HepG2 (cell line): ENCODE measurements around the gene BBC3. TPM values are rescaled to one million over a fixed set of nuclear protein-coding genes. Genes with fewer than 3 reads are reported as not detected.

Experiments used
- E2F1 ChIP-seq: sonication (generic); formaldehyde crosslinking; IDR thresholded peaks from 2 replicates; pipeline ENCODE4 v1.5.0; 2020; ENCODE audit warnings: missing genetic modification reagents
- ETV6 ChIP-seq: sonication (generic); formaldehyde crosslinking; conservative IDR thresholded peaks from 2 replicates; pipeline ENCODE4 v1.4.0; 2020; ENCODE audit warnings: missing genetic modification reagents
- MATR3 ChIP-seq: sonication (generic); formaldehyde crosslinking; IDR thresholded peaks from 2 replicates; pipeline ENCODE4 v1.4.0; 2020; ENCODE audit warnings: missing genetic modification reagents
- MEIS2 ChIP-seq: sonication (generic); formaldehyde crosslinking; IDR thresholded peaks from 2 replicates; pipeline ENCODE4 v1.9.0; 2021; ENCODE audit warnings: mild to moderate bottlenecking, missing genetic modification reagents
- MLXIP ChIP-seq: sonication (generic); formaldehyde crosslinking; IDR thresholded peaks from 2 replicates; pipeline ENCODE4 v1.9.0; 2021; ENCODE audit warnings: missing genetic modification reagents, borderline replicate concordance
- MXD1 ChIP-seq: sonication (generic); formaldehyde crosslinking; IDR thresholded peaks from 2 replicates; pipeline ENCODE4 v1.4.0; 2020; ENCODE audit warnings: mild to moderate bottlenecking, missing genetic modification reagents
- PHF21A ChIP-seq: sonication (generic); formaldehyde crosslinking; IDR thresholded peaks from 2 replicates; pipeline ENCODE4 v1.5.0; 2020; ENCODE audit warnings: mild to moderate bottlenecking, missing genetic modification reagents
- PITX1 ChIP-seq: sonication (generic); formaldehyde crosslinking; IDR thresholded peaks from 2 replicates; pipeline ENCODE4 v1.5.1; 2020; ENCODE audit warnings: mild to moderate bottlenecking, missing genetic modification reagents
- PLRG1 ChIP-seq: fragments of 450-650 bp; conservative IDR thresholded peaks from 2 replicates; pipeline ENCODE4 v1.6.1; 2016
- POLR2A ChIP-seq, 2 experiments: IDR thresholded peaks; 2 replicates each; pipeline ENCODE4 v1.6.1; 2011; ENCODE audit warnings: low read depth in 2 of 2, low read length in 2 of 2, mild to moderate bottlenecking in 1 of 2, moderate library complexity in 1 of 2; ENCODE audit not compliant: insufficient read depth in 1 of 2
- POLR2AphosphoS2 ChIP-seq: IDR thresholded peaks from 2 replicates; pipeline ENCODE4 v1.6.1; 2011; ENCODE audit warnings: low read depth, low read length, improper control_type of control experiment
- POLR2AphosphoS5 ChIP-seq: IDR thresholded peaks from 2 replicates; pipeline ENCODE4 v1.6.1; 2012; ENCODE audit warnings: low read depth, low read length
- TAF1 ChIP-seq: sonication (generic); formaldehyde crosslinking; IDR thresholded peaks from 2 replicates; pipeline ENCODE4 v1.4.0; 2020; ENCODE audit warnings: missing genetic modification reagents
- ZC3H4 ChIP-seq: sonication (generic); formaldehyde crosslinking; IDR thresholded peaks from 2 replicates; pipeline ENCODE4 v1.4.0; 2020; ENCODE audit warnings: missing genetic modification reagents, borderline replicate concordance
- ZKSCAN8 ChIP-seq: IDR thresholded peaks from 2 replicates; pipeline ENCODE4 v1.6.1; 2016; ENCODE audit warnings: borderline replicate concordance, missing genetic modification reagents, missing compliant biosample characterization
- ZNF180 ChIP-seq: sonication (generic); formaldehyde crosslinking; IDR thresholded peaks from 2 replicates; pipeline ENCODE4 v1.4.0; 2020; ENCODE audit warnings: low read depth, missing genetic modification reagents, borderline replicate concordance
- ZNF614 ChIP-seq: IDR thresholded peaks from 2 replicates; pipeline ENCODE4 v1.6.1; 2018; ENCODE audit warnings: missing biosample characterization, missing genetic modification reagents, inconsistent platforms, borderline replicate concordance
- polyA plus RNA-seq, 8 experiments: library from polyadenylated mRNA; depleted of rRNA in 3 of 8; stranded (reverse) in 7 of 8; unstranded in 1 of 8; fragments of >200 nt; fragmentation: Illumina TruSeq in 4 of 8; extraction: Trizol in 4 of 8; gene quantifications; 2 replicates each; pipeline versions ENCODE4 v1.2.1 to v1.2.3, GENCODE V29; 2011 to 2016; ENCODE audit warnings: low read depth in 4 of 8, missing spikeins in 1 of 8, mixed read lengths in 1 of 8; ENCODE audit not compliant: insufficient read depth in 1 of 8
- total RNA-seq, 5 experiments: library from RNA; depleted of rRNA; stranded (reverse); fragments of >200 nt; fragmentation: Illumina TruSeq; extraction: Trizol; gene quantifications; 2 replicates each; pipeline ENCODE4 v1.2.3, GENCODE V29; 2016; ENCODE audit warnings: low read depth in 1 of 5
- TF ChIP-seq, protein P1 (sequence below): sonication (generic); formaldehyde crosslinking; conservative IDR thresholded peaks from 2 replicates; pipeline ENCODE4 v1.4.0; 2020; ENCODE audit warnings: missing genetic modification reagents
- TF ChIP-seq, protein P2 (sequence below): sonication (generic); formaldehyde crosslinking; conservative IDR thresholded peaks from 2 replicates; pipeline ENCODE4 v1.8.0; 2022; ENCODE audit warnings: mild to moderate bottlenecking, moderate library complexity, missing genetic modification reagents

Gene BBC3
- total and polyA plus RNA-seq, 2 of the 13 experiments (the other 11 are each of a cell fraction or from before 2014, with no cell fraction given): 6.1 to 8.8 TPM

DNA sequence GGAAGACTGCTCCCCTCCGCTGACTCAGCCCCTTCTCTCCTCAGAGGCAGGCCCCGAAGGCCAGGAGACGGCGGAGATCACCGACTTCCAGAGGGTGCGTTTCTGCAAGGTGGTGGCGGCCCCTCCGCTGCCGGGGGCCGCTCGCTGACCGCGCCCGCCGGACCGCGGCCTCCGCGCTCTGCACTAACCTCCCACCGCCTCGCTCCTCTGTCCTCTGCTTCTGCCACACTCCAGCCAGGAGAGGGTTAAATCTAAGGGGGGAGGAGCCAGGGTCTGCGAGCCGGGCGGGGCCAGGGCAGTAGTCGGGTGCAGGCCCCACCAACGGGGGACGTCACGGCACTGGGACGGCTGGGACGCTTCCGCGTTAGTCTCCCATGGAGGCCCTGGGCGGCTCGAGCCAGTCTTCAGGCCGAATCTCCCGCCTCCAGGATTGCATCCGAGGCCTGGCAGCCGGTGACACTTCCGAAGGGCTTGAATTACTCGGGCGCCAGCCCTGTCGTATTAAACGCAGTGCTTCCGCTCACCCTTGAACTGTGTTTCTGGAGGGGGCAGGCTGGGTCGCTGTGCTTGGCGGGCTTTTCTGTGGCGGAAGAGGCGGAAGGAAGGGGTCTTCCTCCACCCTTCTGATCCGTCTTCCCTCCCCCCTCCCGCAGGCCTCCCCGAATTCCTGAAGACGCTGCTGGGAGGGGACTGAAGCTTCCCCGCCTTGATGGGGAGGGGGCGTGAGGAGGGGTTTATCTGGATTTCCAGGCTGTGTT, 42.5 kb upstream of the BBC3 start (continued):
- TF ChIP-seq MLXIP (no peak), ZC3H4 (no peak), E2F1 (CRISPR knock-in tag) (0 out of 2 replicates have a peak, but pooled peaks have one; percentile 23), POLR2AphosphoS5 (0 out of 2 replicates have a peak, but pooled peaks have one; percentile 10), POLR2AphosphoS2 (no peak), POLR2A (IDR thresholded peaks at IDR 0.05; ENCODE audit: insufficient read depth in 1 of 2, low read depth in 2 of 2, low read length in 2 of 2) (peak in 1 of 2 experiments; percentile 55; a peak in 3 of 4 replicates), PHF21A (CRISPR knock-in tag) (no peak), ZNF614 (CRISPR knock-in tag) (0 out of 2 replicates have a peak, but pooled peaks have one; percentile 23), TAF1 (CRISPR knock-in tag) (peak; percentile 69; the same call in 1 of the 2 replicates), MEIS2 (CRISPR knock-in tag) (no peak), MATR3 (CRISPR knock-in tag) (no peak), ZNF180 (CRISPR knock-in tag) (no peak), ZKSCAN8 (CRISPR knock-in tag) (no peak), PITX1 (CRISPR knock-in tag) (no peak; the same call in 1 of the 2 replicates), MXD1 (peak; percentile 54; the same call in 1 of the 2 replicates), PLRG1 (no peak), ETV6 (CRISPR knock-in tag) (no peak)
- TF ChIP-seq, protein P1, sequence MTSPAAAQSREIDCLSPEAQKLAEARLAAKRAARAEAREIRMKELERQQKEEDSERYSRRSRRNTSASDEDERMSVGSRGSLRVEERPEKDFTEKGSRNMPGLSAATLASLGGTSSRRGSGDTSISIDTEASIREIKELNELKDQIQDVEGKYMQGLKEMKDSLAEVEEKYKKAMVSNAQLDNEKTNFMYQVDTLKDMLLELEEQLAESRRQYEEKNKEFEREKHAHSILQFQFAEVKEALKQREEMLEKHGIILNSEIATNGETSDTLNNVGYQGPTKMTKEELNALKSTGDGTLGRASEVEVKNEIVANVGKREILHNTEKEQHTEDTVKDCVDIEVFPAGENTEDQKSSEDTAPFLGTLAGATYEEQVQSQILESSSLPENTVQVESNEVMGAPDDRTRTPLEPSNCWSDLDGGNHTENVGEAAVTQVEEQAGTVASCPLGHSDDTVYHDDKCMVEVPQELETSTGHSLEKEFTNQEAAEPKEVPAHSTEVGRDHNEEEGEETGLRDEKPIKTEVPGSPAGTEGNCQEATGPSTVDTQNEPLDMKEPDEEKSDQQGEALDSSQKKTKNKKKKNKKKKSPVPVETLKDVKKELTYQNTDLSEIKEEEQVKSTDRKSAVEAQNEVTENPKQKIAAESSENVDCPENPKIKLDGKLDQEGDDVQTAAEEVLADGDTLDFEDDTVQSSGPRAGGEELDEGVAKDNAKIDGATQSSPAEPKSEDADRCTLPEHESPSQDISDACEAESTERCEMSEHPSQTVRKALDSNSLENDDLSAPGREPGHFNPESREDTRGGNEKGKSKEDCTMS (CRISPR knock-in tag): no peak
- TF ChIP-seq, protein P2, sequence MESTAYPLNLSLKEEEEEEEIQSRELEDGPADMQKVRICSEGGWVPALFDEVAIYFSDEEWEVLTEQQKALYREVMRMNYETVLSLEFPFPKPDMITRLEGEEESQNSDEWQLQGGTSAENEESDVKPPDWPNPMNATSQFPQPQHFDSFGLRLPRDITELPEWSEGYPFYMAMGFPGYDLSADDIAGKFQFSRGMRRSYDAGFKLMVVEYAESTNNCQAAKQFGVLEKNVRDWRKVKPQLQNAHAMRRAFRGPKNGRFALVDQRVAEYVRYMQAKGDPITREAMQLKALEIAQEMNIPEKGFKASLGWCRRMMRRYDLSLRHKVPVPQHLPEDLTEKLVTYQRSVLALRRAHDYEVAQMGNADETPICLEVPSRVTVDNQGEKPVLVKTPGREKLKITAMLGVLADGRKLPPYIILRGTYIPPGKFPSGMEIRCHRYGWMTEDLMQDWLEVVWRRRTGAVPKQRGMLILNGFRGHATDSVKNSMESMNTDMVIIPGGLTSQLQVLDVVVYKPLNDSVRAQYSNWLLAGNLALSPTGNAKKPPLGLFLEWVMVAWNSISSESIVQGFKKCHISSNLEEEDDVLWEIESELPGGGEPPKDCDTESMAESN: 0 out of 2 replicates have a peak, but pooled peaks have one; percentile 18
